CD4-positive, alpha-beta T cell treated with Interleukin-21 for 1 hour (primary cell): Measurements from ENCODE around the gene CLCN6.
A peak's percentile ranks its signal among the peaks of the same experiment; 100 is the strongest.

ENCODE experiments used
- DNase-seq: peaks from one replicate; pipeline ENCODE4 v3.0.0-alpha.2; 2020

CLCN6 gene

GRCh38 chr1:11858158-11858557 is 52.2 kb downstream of the CLCN6 start:
- no peak for DNase-seq

GRCh38 chr1:11858613-11858967 is 52.6 kb downstream of the CLCN6 start, which contains the start of gene NPPB:
TSS of gene NPPB (minus strand) at chr1:11858945. CDS start at chr1:11858833, 112 bp downstream.
- DNase-seq, result no peak

GRCh38 chr1:11858968-11859871 is 53.2 kb downstream of the CLCN6 start:
- peak; percentile 58 for DNase-seq

GRCh38 chr1:11860083-11860482 is 54.1 kb downstream of the CLCN6 start:
- DNase-seq, result no peak

GRCh38 chr1:11860587-11860986 is 54.6 kb downstream of the CLCN6 start:
- no peak for DNase-seq

GRCh38 chr1:11862890-11863289 is 56.9 kb downstream of the CLCN6 start:
- no peak for DNase-seq

GRCh38 chr1:11868331-11868980 is 62.5 kb downstream of the CLCN6 start:
- DNase-seq, result no peak

GRCh38 chr1:11869104-11869503 is 63.1 kb downstream of the CLCN6 start:
- no peak for DNase-seq

- DNase-seq, result no peak
Observed at GRCh38 chr1:11869650-11870207, 63.7 kb downstream of the CLCN6 start.

GRCh38 chr1:11872545-11872944 is 66.6 kb downstream of the CLCN6 start:
- no peak for DNase-seq

GRCh38 chr1:11873395-11874257 is 67.6 kb downstream of the CLCN6 start:
- no peak for DNase-seq

GRCh38 chr1:11874258-11874562 is 68.2 kb downstream of the CLCN6 start:
- DNase-seq, result no peak

- no peak for DNase-seq
Observed at GRCh38 chr1:11874624-11875023, 68.6 kb downstream of the CLCN6 start.

GRCh38 chr1:11875094-11875493 is 69.1 kb downstream of the CLCN6 start:
- DNase-seq, result no peak

GRCh38 chr1:11877074-11877473 is 71.1 kb downstream of the CLCN6 start:
- DNase-seq, result no peak

GRCh38 chr1:11878081-11878890 is 72.3 kb downstream of the CLCN6 start:
- no peak for DNase-seq

GRCh38 chr1:11878891-11879190 is 72.8 kb downstream of the CLCN6 start:
- DNase-seq, result no peak

GRCh38 chr1:11879311-11880180 is 73.6 kb downstream of the CLCN6 start:
- no peak for DNase-seq

- no peak for DNase-seq
Observed at GRCh38 chr1:11880181-11880575, 74.2 kb downstream of the CLCN6 start.

GRCh38 chr1:11880911-11881748 is 75.1 kb downstream of the CLCN6 start:
- no peak for DNase-seq
